Colonic mucosa (tissue), 4 donors: ENCODE measurements around the gene RNF183. TPM values are rescaled to one million over a fixed set of nuclear protein-coding genes. Genes with fewer than 3 reads are reported as not detected.
"Not testable (repeated sequence)": the region's sequence is repeated elsewhere in the genome, so short reads cannot be mapped to it uniquely, and the experiment has no call there.

Experiments
- DNase-seq: peaks from one replicate; pipeline ENCODE4 v3.0.0-alpha.2; 2020
- H3K27ac ChIP-seq: fragments of 200-600 bp; one replicate; pipeline ENCODE4 v1.8.0; 2021
- H3K27me3 ChIP-seq: fragments of 200-600 bp; one replicate; pipeline ENCODE4 v1.8.0; 2021
- H3K36me3 ChIP-seq: fragments of 200-600 bp; one replicate; pipeline ENCODE4 v1.8.0; 2021
- H3K4me1 ChIP-seq: fragments of 200-600 bp; one replicate; pipeline ENCODE4 v1.8.0; 2021; ENCODE audit warnings: mild to moderate bottlenecking
- H3K4me3 ChIP-seq: fragments of 200-600 bp; one replicate; pipeline ENCODE4 v1.8.0; 2021
- H3K9ac ChIP-seq, 2 donors: one replicate each; pipeline ENCODE4 v1.7.0; 2013; ENCODE audit warnings: control low read depth in 2 of 2, low read depth in 2 of 2, low read length in 2 of 2
- H3K9me3 ChIP-seq: fragments of 200-600 bp; one replicate; pipeline ENCODE4 v1.8.0; 2021
- intact Hi-C: fragments of 100-400 bp; cut with DNase I; formaldehyde crosslinking; loops from one replicate; pipeline ENCODE4 v1.14.1; 2022
- total RNA-seq, 2 donors: library from RNA; stranded (reverse); fragmentation: NEBNext Ultra II Directional in 1 of 2; extraction: Animal tissue kit (Norgen Biotek cat#: 25700) in 1 of 2; gene quantifications; one replicate each; pipeline ENCODE4 v1.2.1, GENCODE V29; 2021
- TF ChIP-seq, protein P1 (sequence below): fragments of 200-600 bp; IDR thresholded peaks from one replicate; pipeline ENCODE4 v1.8.0; 2022; ENCODE audit warnings: antibody characterized with exemption, mild to moderate bottlenecking
- donor health status: healthy.
- donor health status: DM: no; HTN: no; CAD: no.
- donor health status: DM: no; HTN: no; CAD: no.

Gene RNF183
- total RNA-seq, 2 donors from 2014 or later, result 0.57 to 9.2 TPM

DNA sequence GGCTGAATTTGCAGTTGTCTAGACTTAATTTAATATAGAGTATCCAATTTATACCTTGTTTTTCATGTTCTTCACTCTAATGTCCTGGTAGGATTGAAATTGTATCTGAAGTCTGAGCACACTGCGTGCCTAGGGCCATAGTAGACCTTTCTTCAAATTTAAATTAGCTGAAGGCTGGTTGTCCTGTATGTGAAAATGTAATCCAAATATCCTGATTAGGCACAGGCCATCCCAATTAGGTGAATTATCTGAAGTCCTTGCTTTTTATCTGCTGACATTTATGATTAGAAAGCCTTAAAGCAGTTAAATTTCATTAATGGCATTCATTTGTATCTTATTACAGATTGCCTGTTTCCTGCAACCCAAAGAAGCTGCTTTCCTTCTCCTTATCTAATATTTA lies 48.2 kb downstream of the RNF183 start:
- DNase-seq, result no peak
- Histone ChIP-seq H3K9me3 (no peaks in the 10 kb centered on the region), H3K4me1 (no peaks in the 10 kb centered on the region), H3K4me3 (no peak overlapping the region), H3K9ac (no peak overlapping the region), H3K27me3 (no peaks in the 10 kb centered on the region), H3K36me3 (no peaks in the 10 kb centered on the region), H3K27ac (no peak overlapping the region)
- intact Hi-C loops, result no loop called here
- TF ChIP-seq, protein P1, sequence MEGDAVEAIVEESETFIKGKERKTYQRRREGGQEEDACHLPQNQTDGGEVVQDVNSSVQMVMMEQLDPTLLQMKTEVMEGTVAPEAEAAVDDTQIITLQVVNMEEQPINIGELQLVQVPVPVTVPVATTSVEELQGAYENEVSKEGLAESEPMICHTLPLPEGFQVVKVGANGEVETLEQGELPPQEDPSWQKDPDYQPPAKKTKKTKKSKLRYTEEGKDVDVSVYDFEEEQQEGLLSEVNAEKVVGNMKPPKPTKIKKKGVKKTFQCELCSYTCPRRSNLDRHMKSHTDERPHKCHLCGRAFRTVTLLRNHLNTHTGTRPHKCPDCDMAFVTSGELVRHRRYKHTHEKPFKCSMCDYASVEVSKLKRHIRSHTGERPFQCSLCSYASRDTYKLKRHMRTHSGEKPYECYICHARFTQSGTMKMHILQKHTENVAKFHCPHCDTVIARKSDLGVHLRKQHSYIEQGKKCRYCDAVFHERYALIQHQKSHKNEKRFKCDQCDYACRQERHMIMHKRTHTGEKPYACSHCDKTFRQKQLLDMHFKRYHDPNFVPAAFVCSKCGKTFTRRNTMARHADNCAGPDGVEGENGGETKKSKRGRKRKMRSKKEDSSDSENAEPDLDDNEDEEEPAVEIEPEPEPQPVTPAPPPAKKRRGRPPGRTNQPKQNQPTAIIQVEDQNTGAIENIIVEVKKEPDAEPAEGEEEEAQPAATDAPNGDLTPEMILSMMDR, result no peak

DNA sequence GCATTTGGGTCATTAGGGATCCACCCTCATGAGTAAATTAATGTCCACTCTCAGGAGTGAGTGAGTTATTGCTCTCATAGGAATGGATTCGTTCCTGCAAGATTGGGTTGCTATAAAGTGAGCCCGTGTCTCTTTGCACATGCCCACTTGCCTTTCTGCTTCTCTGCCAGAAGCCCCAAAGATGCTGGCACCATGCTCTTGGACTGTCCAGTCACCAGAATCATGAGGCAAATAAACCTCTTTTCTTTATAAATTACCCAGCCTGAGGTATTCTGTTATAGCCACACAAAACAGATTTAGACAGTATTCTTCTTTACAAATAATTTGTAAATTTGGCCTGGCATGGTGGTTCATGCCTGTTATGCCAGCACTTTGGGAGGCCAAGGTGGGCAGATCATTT lies 52.4 kb downstream of the RNF183 start:
- no peak overlapping the region for H3K27ac ChIP-seq
- no peak overlapping the region for H3K9ac ChIP-seq
- no peaks in the 10 kb centered on the region for H3K9me3 ChIP-seq
- intact Hi-C loops, result no loop called here
- no peaks in the 10 kb centered on the region for H3K27me3 ChIP-seq
- TF ChIP-seq, protein P1, result no peak
- no peak for DNase-seq
- H3K4me3 ChIP-seq, result no peak overlapping the region
- no peaks in the 10 kb centered on the region for H3K36me3 ChIP-seq
- H3K4me1 ChIP-seq, result no peaks in the 10 kb centered on the region

DNA sequence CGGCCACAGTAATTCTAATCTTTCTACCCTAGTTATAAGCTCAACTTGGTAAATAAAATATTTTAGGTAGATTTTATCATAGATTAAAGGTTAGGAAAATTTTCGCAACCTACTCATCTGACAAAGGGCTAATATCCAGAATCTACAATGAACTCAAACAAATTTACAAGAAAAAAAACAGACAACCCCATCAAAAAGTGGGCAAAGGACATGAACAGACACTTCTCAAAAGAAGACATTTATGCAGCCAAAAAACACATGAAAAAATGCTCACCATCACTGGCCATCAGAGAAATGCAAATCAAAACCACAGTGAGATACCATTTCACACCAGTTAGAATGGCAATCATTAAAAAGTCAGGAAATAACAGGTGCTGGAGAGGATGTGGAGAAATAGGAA lies 53.5 kb downstream of the RNF183 start:
- H3K27ac ChIP-seq, H3K4me1 ChIP-seq, intact Hi-C loops: not testable (repeated sequence)

DNA sequence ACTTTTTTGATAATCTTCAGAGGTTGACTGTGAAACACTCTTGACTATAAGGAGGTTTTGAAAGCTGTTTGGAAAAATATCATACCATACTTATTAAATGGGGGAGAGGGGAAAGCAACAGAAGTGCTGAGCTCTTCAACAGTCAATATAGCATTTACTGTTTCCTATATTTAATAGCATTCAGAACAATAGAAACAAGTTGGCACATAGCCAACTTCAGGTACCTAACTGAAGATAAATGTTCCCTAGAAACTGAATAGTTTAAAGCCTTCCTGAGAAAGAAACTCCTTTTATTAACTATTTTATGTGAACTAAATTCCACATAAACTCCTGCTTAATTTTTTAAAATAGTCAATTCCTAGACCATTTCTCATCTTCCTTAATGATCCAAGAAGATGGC lies 55.5 kb downstream of the RNF183 start:
- H3K4me3 ChIP-seq, result no peak overlapping the region
- H3K36me3 ChIP-seq, result no peaks in the 10 kb centered on the region
- no peaks in the 10 kb centered on the region for H3K4me1 ChIP-seq
- TF ChIP-seq, protein P1, result no peak
- intact Hi-C loops, result no loop called here
- no peak overlapping the region for H3K27ac ChIP-seq
- no peak for DNase-seq
- no peak overlapping the region for H3K9ac ChIP-seq
- no peaks in the 10 kb centered on the region for H3K27me3 ChIP-seq
- H3K9me3 ChIP-seq, result no peaks in the 10 kb centered on the region

More for the DNA sequence above, 53.5 kb downstream of the RNF183 start:
- H3K27me3 ChIP-seq, H3K9ac ChIP-seq, H3K9me3 ChIP-seq, H3K36me3 ChIP-seq, DNase-seq, H3K4me3 ChIP-seq: not testable (repeated sequence)

Other genes with a start within 250 kb of the RNF183 start
- under 1 TPM; 0.64 to 0.80 TPM for gene ZFP37, start 246.7 kb downstream of the RNF183 start, total RNA-seq
- gene SLC31A2, start 152.4 kb downstream of the RNF183 start, total RNA-seq, result 10 to 100 TPM in 1 of 2 donors, 1 to 10 TPM in 1; 6.1 to 14.4 TPM
- gene FKBP15, start 82.1 kb downstream of the RNF183 start, total RNA-seq, result 10 to 100 TPM; 22.5 to 24.4 TPM
- 10 to 100 TPM; 51.1 to 57.1 TPM for gene SLC31A1, start 81.8 kb downstream of the RNF183 start, total RNA-seq
- 10 to 100 TPM; 30.7 to 31.1 TPM for gene CDC26, start 27.8 kb downstream of the RNF183 start, total RNA-seq
- gene PRPF4, start 27.7 kb downstream of the RNF183 start, total RNA-seq, result 10 to 100 TPM; 16.0 to 25.9 TPM
- 1 to 10 TPM; 3.0 to 3.5 TPM for gene WDR31, start 36.9 kb upstream of the RNF183 start, total RNA-seq
- 10 to 100 TPM; 25.6 to 34.2 TPM for gene BSPRY, start 46.2 kb upstream of the RNF183 start, total RNA-seq
- 100 to 1,000 TPM; 132 to 141 TPM for gene HDHD3, start 73.6 kb upstream of the RNF183 start, total RNA-seq
- 10 to 100 TPM; 50.3 to 51.4 TPM for gene ALAD, start 97.9 kb upstream of the RNF183 start, total RNA-seq
- gene POLE3, start 107.3 kb upstream of the RNF183 start, total RNA-seq, result 10 to 100 TPM; 27.0 to 46.6 TPM
- gene C9orf43, start 107.4 kb upstream of the RNF183 start, total RNA-seq, result under 1 TPM; 0.57 to 0.61 TPM
- 10 to 100 TPM; 67.4 to 71.1 TPM for gene RGS3, start 160.4 kb upstream of the RNF183 start, total RNA-seq